HG02884 (cell line): ENCODE data around the gene TMEM131.

Source experiments
- ATAC-seq: cut with Tn5 transposase; IDR thresholded peaks from one replicate; pipeline ENCODE4 v1.9.1; 2021; ENCODE audit warnings: mild to moderate bottlenecking, moderate library complexity; ENCODE audit not compliant: unreplicated experiment

Gene TMEM131

DNA sequence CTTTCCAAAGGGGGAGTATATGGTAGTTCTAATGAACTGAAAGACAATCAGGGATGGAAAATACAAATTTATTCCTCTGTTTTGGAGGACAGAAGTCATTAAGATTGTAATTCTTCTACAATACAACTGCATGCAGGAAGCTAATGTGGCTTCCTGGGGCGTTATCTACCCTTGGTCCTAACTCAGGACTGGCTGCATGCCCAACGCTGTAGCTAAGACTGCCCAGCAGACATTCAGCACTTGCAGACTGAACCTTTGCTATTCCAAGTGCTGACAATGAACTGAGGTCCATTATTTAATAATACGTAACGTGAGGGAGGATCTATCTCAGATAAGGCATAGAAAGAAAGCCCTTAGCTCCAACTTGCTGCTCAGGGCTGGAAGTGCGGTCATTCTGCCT, 229.2 kb downstream of the TMEM131 start:
- no peak for ATAC-seq

DNA sequence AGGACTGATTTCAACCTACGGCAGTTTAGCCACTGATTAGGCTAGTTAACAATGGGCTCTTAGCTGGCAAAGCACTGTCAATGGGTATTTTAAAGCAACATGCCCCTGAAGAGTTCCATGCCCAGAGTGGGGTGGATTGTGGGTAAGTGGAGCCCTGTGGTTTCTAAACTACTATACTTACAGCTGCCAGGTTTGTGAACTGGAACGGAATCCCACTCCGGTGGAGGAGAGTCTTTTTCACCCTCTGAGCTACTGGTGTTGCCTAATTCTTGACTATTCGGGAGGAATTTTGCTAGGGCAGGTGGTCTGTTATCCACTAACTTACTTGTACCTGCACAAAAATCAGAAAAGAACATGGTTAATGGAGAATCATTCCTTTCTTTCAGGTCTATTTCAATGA, 229.8 kb downstream of the TMEM131 start:
- no peak for ATAC-seq

DNA sequence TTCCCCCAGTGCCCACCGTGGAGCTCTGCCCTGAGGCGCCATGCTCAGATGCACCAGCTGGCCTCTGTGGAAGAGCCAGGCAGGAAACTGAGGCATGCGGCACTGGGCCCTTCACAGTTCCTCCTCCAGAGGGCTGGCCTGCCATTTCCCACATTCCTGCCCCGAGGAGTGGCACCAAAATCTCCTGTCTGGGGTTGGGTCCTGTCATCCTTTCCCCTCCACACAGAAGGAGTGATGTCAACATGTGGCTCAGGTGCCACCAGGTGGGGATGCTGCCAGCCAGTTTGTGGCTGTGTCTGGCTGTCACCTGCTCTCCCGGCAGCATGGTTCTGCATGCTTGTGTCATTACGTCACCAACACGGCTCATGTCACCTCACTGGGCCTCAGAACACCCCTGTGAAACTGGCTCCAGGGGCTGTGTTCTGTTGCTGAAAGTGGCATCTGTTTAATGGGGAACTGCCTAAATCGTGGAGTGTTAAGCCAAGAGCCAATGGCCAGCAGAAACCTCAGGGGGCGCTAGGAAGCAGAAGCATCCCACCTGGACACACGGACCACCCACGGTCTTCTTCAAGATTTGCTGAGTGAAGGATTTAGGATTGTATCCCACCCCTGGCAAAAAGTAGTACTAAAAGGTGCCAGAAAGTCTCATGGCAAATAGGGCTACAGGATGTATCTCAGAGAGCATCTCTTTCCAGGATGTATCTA, 231.0 kb downstream of the TMEM131 start:
- no peak for ATAC-seq

DNA sequence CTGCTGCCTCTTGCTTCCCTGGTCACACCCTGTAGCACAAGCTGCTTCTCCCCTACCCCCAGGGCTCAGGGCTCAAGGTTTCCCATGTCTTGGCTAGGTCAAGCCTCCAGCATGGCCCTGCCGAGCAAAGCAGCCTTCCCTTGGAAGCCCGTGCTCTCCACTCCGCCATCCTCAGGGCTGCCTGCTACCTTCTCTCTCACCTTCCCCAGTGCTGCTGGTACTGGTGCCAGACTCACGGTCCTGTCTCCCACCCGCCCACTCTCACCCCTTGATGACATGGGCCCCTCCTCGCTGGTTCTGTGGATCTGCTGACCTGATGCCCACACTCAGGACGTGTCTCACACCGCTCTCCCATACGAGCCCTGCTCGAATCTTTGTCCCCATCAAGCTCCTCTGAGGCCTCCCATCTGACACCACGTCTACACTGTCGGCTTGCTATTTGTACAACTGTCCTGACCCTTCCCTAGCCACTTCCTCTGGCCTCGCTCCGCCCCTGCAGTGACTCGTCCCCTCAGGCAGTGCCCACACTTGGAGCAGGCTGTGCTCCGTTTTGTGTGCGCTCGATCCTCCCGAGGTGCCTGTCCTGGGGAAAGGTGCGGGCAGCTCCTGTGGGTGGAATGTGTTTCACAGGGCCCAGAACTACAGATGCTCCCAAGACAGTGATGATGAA, 232.4 kb downstream of the TMEM131 start:
- no peak for ATAC-seq

DNA sequence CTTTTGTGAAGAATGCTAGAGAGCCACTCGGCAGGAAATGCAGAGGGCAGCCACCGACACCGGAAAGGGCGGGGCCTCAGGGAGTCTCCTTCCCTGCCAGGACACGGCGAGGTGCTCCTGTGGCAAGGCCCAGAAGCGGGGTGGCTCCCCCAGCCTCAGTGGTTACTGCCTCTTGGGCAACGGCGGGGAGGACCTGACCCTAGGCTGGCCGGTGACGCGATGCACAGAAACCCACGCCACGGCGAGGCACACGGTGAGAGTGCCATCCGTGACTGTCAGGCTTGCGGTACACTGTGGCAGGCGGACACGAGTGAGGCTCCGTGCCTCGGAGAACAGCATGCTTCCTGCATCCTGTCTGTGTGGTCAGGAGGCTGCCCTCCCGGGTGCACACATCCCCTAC, 234.6 kb downstream of the TMEM131 start:
- ATAC-seq, result no peak

GRCh38 chr2:97760480-97761049, 235.2 kb downstream of the TMEM131 start:
- ATAC-seq, result no peak

DNA sequence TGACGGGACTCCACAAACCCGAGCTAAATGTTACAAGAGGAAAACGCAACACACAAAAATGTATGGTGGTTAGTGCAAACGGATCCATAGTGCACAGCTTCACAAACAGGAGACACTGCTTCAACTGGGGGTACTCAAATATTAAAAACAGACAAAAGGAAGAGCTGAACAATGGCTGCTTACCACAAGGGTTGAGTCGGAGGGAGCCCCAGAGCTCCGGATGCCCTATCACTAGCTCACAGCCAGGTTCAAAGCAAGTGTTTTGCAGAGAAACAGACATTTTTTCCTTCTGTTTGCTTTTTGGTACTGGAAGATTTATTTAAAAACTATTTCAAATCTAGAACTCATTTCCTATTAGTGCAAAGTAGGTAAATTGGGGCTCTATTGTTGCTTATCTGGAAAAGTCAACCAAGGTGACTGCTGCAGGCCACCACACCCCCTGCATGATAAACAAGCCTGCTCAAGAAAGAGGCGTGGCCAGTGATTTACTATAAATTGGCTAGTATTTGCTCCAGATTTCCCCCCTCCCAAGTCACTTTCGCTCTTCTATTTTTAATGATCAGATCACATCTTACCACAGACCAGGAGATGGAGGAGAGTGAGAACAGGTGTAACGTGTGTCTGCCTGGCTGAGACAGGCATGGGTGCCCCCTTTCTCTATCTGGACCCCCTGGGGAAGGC, 235.9 kb downstream of the TMEM131 start:
- no peak for ATAC-seq

GRCh38 chr2:97758131-97758705, 237.5 kb downstream of the TMEM131 start:
- no peak for ATAC-seq

DNA sequence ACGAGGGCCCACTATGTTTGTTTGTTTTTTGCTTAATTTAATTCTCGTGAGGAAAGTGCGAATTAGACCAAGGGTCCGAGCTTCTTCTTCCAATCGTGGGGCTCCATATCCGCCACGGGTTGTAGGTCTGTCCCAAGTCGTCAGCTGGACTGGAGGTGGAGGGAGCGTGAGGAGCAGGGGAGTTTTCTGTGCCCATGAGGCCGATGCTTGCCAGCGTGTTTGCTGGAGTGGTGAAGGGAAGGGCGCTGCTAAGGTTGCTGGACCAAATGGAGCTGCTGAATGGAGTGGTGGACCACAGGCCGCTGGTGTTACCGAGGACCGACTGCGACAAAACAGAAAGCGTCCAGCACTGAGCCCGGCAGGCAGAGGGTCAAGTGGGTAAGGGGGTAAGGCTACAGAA, 238.7 kb downstream of the TMEM131 start:
- ATAC-seq, result no peak

DNA sequence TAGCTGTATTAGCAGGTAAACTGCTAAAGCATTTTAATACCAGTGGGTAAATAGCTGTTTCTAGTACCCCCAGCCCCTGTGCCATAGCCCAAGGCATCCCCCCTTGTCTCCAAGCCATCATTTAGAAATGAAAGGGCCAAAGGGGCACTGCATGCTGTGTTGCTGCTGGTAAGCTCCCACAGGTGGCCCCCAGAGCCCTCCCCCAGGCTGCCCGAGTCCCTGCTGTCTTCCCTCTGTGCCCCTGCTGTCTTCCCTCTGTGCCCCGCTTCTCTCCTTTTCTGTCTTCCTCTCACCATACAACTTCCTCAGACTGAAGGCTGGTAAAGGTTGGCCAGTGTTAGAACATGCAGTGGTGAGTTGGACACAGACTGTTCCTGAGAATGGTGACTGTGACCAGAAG, 240.3 kb downstream of the TMEM131 start:
- ATAC-seq, result no peak

- ATAC-seq, result no peak
Measured at GRCh38 chr2:97754690-97755346, 240.9 kb downstream of the TMEM131 start.

DNA sequence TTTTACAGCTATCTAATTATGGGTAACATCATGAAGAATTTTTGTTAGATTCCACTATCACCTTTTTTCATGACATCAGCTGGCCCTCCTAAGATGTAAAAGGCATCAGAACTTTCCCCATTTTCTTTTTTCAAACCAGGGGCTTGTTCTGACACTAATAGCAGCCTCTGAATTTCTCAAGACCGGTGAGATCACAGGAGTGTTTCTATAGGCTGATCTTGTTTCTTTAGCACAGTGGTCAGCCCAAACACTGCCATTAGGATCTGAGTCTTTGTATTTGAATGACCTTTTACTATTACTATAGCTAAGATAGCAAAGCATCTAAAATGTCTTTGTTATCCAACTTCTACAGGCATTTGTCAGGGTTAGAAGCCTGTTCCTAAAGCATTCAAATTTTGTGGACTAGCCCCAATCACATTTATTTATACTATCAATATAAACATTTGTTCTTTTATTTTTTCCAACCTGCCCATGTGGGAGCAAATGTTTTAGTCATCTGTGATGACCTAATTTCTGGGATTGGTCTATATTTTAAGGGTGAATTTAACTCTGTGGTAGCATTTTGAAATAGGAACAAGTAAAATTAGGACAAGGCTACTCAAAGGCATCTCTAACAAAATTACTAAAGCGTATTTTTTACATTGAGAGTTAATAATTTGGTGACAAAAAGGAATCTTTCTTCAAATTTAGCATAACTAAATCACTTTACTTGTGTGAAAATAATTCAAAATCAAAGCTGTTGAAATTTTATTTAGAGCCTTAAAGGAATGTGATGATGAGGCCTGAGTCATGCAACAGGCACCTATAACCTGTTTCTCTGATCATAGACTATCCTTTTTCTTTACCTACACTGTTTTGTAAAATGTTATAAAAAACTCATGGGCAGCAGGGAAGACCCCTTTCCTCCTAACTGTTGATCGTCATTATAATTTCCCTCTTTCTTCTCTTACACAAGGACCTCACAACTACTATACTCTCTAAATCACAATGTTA, 243.1 kb downstream of the TMEM131 start:
- no peak for ATAC-seq

GRCh38 chr2:97751752-97752151, 244.0 kb downstream of the TMEM131 start:
- ATAC-seq, result no peak

GRCh38 chr2:97750017-97750416, 245.7 kb downstream of the TMEM131 start:
- no peak for ATAC-seq

DNA sequence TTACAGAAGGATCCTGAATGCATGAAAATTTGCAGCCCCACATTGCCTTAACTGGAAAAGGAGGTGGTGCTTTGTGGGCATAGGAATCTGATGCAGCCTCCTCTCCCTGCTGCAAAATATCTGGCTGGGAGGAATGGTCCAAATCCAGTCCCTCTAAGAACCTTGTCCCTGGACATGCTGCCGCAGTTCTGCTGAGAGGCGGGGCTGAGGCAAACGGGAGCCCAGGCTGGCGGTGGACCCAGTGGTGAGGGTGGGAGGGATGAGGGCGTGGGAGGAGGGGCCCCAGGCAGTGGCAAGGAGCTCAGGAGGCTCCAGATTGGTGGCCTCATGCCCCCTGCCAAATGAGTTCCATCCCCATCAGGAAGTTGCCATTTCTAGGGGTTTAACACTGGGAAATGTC, 246.2 kb downstream of the TMEM131 start:
- no peak for ATAC-seq

DNA sequence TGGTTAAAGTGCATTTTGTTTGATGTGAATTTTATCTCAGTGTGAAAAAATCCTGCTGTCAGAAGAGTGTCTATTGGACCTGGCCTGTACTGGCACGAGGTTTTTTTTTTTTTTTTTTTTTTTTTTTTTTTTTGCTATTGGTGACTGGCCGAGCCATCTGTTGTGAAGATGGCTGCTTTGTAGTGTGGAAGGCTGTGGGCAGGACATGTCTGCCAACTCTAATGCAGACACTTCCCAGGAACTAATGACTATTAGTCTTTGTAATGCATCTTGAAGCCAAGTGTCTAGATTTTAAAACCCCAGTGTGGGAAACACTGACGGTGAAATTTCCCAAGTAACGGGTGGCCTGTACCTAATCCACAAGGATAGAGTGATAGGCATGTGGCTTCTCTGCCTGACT, 248.0 kb downstream of the TMEM131 start:
- no peak for ATAC-seq

DNA sequence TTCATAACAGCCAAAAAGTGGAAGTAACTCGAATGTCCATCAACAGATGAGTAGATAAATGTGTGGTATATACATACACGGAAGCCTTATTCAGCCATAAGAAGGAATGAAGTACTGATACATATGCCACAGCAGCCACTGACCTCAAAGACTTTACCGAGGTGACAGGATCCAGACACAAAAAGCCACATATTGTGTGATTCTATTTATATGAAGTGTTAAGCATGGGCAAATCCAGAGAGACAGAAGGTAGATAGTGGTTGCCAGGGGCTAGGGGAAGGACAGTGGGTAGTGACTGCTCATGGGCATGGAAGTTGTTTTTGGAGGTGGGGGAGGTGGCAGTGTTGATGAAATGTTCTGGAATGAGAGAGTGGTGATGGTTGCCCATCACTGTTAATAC, 248.5 kb downstream of the TMEM131 start:
- no peak for ATAC-seq

- no peak for ATAC-seq
Measured at GRCh38 chr2:97745474-97746174, 250.1 kb downstream of the TMEM131 start.

DNA sequence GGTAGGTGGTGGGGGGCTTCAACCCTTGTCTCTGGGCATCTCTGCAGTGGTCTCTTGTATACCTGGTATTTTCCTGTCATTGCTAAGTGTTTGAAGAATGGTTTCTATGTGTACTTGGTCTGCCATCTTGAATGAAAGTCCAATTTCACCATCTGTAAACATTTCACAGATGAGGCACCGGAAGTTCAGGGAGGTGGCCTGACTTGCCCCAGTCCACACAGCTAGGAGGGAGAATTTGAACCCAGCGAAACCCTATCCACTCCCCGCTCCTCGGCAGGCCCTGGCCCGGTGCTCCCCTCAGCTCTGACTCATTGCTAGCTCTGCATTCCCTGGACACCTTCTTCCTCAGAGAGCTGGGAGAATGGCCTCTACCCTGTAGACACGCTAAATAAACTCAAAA, 251.8 kb downstream of the TMEM131 start:
- ATAC-seq, result no peak
